ENCODE data around the gene THEM4. TPM values are rescaled to one million over a fixed set of nuclear protein-coding genes. Genes with fewer than 3 reads are reported as not detected.

Gene THEM4
- total and polyA plus RNA-seq, 2 of the 8 experiments (the other 6 are each of a cell fraction or from before 2014, with no cell fraction given): 9.9 to 11.2 TPM

DNA sequence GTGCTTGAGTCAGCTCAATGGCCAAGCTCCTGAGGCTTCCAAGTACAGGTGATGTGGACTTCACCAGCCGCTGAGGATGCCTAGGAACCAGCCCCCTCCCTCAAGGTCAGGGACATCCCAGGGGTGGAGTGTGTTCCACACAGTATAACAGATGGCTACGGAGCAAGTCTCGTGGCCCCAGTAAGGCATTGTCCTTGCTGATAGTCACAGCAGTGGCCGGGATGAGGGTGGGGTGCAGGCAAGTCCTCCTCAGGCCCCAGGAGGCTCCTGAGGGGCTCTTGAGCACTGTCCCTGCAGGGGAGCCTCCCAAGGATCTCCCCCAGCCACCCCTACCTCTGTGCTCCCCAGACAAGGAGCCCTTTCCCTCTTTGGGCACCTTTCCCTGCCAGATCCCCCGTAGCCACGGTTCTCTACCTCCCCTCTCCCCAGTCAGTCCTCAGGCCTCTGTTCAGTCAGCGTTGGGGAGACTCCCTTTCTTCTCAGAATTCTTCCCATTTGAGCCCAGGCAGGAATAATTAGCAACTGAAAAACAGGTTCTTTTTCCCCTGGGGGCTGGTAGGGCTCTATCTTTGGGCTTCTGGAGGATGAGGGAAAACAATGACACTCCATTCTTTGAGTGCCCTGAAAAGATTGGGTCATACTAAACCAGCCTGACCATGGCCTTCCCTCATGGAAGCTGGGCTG, 48.7 kb downstream of the THEM4 start:
- H3K36me3 ChIP-seq (ENCODE audit: control insufficient read depth in 2 of 4, insufficient read depth in 4 of 4, low read length in 3 of 4): no peaks in the 10 kb centered on the region
- FAIRE-seq (peak; percentile 73), DNase-seq (ENCODE audit: low read depth in 1 of 2, low spot score in 2 of 2) (peak in 1 of 2 experiments; percentile 44)
- no peak overlapping the region for H3K56ac ChIP-seq (replicated peaks; ENCODE audit: insufficient read length, low read depth, low read length)
- H2AFZ ChIP-seq (ENCODE audit: low read length): no peak overlapping the region
- ChIA-PET POLR2A (ENCODE audit: partially characterized antibody) (interaction anchor here (0.8 to 1.3 kb wide), 3 partner anchors 11 to 21 kb away, joined by 3 to 5 read pairs (median 4); partner anchors contain the start of gene C2CD4D), CTCF (ENCODE audit: partially characterized antibody) (interaction anchor here (0.9 to 1.2 kb wide), 3 partner anchors 11 to 187 kb away, joined by 3 read pairs; no protein-coding TSS in a partner anchor)
- H3K18ac ChIP-seq (ENCODE audit: extremely low read depth, low read length): peak overlapping the region; percentile 48
- H3K14ac ChIP-seq (ENCODE audit: insufficient read length): no peak overlapping the region
- no peak overlapping the region for H2AK5ac ChIP-seq (ENCODE audit: low read depth, low read length)
- H3K4me1 ChIP-seq (replicated peaks in 1 of 4; ENCODE audit: control insufficient read depth in 3 of 4, insufficient read depth in 4 of 4, low read length in 3 of 4): peaks cover 8 to 16% (median 12%) of the 10 kb centered on the region in 4 experiments
- peak overlapping the region; percentile 28 to 39 for H3K4me2 ChIP-seq (ENCODE audit: insufficient read depth in 1 of 2, low read depth in 2 of 2, low read length in 2 of 2)
- TF ChIP-seq BACH1 (IDR thresholded peaks at IDR 0.05; ENCODE audit: low read length): no peak
- peak; percentile 37; the same call in 1 of the 2 replicates for TF ChIP-seq EGR1 (IDR thresholded peaks at IDR 0.05; ENCODE audit: borderline replicate concordance, low read depth, low read length)
- TF ChIP-seq ZNF274 (IDR thresholded peaks at IDR 0.05; ENCODE audit: borderline replicate concordance, extremely low read depth, low read length): no peak
- 0 out of 2 replicates have a peak, but pooled peaks have one; percentile 58 for TF ChIP-seq TCF12 (IDR thresholded peaks at IDR 0.05; ENCODE audit: low read depth, low read length)
- TF ChIP-seq TBP (IDR thresholded peaks at IDR 0.05; ENCODE audit: low read depth, low read length): peak; percentile 9; the same call in 1 of the 2 replicates
- H3K27ac ChIP-seq (ENCODE audit: low read depth, low read length): no peak overlapping the region
- peak overlapping the region in 2 of 4 experiments; percentile 13 to 14; a peak in 2 of 8 replicates for H3K4me3 ChIP-seq (ENCODE audit: extremely low read depth in 1 of 4, insufficient read depth in 2 of 4, low read depth in 3 of 4, low read length in 4 of 4)
- no peak overlapping the region for H4K91ac ChIP-seq (replicated peaks; ENCODE audit: insufficient read length, low read length)
- H4K20me1 ChIP-seq (replicated peaks in 1 of 2; ENCODE audit: control insufficient read depth in 1 of 2, insufficient read depth in 2 of 2, low read length in 2 of 2): peaks cover 4 to 8% of the 10 kb centered on the region in 2 experiments
- H3K4ac ChIP-seq (replicated peaks; ENCODE audit: insufficient read length, low read depth, low read length): no peak overlapping the region
- 44% methylated on average over 7 of the region's 7 CpGs; no CpG with 5 or more reads in 1 of the 2 experiments for WGBS, 2 experiments (ENCODE audit: extremely low coverage in 1 of 2, insufficient coverage in 1 of 2, insufficient read length in 1 of 2, insufficient replicate concordance in 2 of 2, low coverage in 1 of 2, low lambda C conversion rate in 2 of 2, missing lambda C conversion rate in 1 of 2)
- peak overlapping the region; percentile 72 for H2BK15ac ChIP-seq (ENCODE audit: low read length)
- no peak overlapping the region for H4K8ac ChIP-seq (ENCODE audit: extremely low read depth, insufficient read depth, low read length)
- H3K27me3 ChIP-seq (replicated peaks in 1 of 4; ENCODE audit: control insufficient read depth in 3 of 4, extremely low read depth in 1 of 4, insufficient read depth in 3 of 4, low read length in 3 of 4): peaks cover 22 to 65% (median 53%) of the 10 kb centered on the region in 4 experiments
- H2BK5ac ChIP-seq (ENCODE audit: low read depth, low read length): no peak overlapping the region
- H2BK12ac ChIP-seq (ENCODE audit: low read depth, low read length): no peak overlapping the region
- H4K5ac ChIP-seq (ENCODE audit: insufficient read length, low read depth, low read length): no peak overlapping the region
- H2BK120ac ChIP-seq (replicated peaks; ENCODE audit: low read depth, low read length): no peak overlapping the region
- H2BK20ac ChIP-seq (ENCODE audit: low read length): no peak overlapping the region
- H3K9ac ChIP-seq (replicated peaks in 1 of 4; ENCODE audit: extremely low read depth in 1 of 4, low read depth in 3 of 4, low read length in 3 of 4): no peak overlapping the region
- no peaks in the 10 kb centered on the region for H3K9me3 ChIP-seq (ENCODE audit: insufficient read depth in 2 of 2, low read depth in 1 of 2, low read length in 1 of 2)
- no peaks in the 10 kb centered on the region for H3K79me2 ChIP-seq (ENCODE audit: control insufficient read depth in 1 of 2, insufficient read depth in 2 of 2, low read length in 2 of 2)
- peaks cover 2% of the 10 kb centered on the region; the same call in 1 of the 2 replicates for H3K23me2 ChIP-seq (ENCODE audit: low read depth, low read length)
- no peak overlapping the region for H3K23ac ChIP-seq (ENCODE audit: insufficient read length)
- no peaks in the 10 kb centered on the region for H3K79me1 ChIP-seq (ENCODE audit: low read depth, low read length)
